ENCODE results near the gene BAIAP3.
"Not testable (repeated sequence)": the region's sequence is repeated elsewhere in the genome, so short reads cannot be mapped to it uniquely, and the experiment has no call there.

BAIAP3 gene

DNA sequence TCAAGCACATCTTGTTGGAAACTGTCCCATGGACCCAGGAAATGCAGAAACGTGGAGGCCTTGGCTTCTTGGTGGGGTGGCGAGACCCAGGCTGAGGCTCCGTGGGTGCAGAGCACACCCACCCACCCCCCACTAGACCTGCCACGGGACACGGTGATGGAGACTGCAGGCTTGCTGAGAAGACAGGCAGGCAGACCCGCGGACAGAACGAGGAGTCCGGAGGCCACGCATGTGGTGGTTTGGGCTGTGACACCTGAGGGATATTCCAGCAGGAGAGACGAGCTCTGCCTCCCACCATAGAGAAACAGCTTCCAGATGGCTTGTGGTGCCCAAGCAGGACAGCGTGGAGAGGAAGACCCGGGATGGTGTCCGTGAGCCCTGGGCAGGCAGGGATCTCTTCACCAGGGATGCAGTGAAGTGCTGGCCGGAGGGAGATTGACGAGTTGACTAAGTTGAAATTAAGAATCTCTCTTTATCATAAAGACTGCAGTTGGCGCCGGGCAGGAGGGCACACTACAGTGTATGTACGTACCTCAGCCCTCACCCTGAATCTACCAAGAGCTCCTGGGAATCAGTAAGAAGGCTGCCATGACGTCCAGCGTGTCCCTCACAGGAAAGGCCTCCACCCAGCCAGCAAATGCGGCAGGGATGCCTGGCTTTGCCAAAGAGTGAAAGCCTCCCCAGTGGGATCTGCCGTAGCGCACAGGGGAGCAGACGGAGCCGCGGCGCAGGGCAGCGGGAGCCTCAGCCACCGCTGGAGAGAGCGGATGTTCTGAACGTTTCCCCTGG, 15.8 kb upstream of the BAIAP3 start:
- no peak for DNase-seq

DNA sequence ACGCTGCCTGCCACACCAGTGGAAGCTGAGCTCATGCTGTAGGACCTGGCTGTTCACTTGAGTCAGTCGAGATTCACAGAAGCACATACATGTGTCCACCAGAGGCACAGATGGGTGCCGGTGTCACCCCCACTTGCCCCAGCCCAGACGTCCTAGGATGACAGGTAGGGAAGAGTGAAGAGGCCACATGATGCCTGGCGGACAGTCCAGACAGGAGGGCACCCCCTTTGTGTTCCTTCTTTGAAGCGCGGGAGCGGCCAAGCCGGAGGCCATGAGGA, 15.2 kb upstream of the BAIAP3 start:
- DNase-seq, result no peak

- DNase-seq, result no peak
These were observed 14.4 kb upstream of the BAIAP3 start for GRCh38 chr16:1319041-1319440.

- DNase-seq, result no peak
These were observed 13.3 kb upstream of the BAIAP3 start for GRCh38 chr16:1320097-1320496.

DNA sequence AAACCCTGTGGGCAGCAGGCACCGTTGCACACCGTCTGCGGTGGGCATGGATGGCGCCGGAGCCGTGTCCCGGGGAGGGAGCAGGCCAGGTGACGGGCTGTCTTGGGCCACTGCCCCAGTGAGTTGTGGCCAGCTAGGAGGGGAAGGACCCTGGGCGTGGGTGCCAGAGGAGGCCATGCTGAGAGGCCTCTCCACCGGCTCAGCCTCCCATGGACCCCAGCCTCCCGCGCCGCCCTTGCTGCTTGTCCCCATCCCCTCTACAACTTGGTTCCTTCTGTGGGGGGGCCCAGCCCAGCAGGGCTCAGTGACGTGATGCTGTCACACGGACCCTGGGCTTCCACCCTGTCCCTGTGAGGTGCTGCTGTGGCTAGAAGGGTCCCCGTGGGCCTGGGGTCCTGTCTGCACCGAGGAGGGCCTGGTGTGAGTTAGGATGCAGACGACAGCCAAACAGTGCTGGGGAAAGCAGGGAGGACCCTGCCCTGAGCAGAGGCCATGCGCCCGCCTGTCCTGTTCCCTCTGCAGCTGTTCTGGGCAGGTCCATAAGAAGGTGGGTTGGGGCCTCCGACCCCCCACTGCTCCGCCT, 12.7 kb upstream of the BAIAP3 start:
- no peak for DNase-seq

GRCh38 chr16:1322407-1322806, 11.0 kb upstream of the BAIAP3 start:
- no peak for DNase-seq

GRCh38 chr16:1323296-1324239, 9.9 kb upstream of the BAIAP3 start:
- no peak for DNase-seq

DNA sequence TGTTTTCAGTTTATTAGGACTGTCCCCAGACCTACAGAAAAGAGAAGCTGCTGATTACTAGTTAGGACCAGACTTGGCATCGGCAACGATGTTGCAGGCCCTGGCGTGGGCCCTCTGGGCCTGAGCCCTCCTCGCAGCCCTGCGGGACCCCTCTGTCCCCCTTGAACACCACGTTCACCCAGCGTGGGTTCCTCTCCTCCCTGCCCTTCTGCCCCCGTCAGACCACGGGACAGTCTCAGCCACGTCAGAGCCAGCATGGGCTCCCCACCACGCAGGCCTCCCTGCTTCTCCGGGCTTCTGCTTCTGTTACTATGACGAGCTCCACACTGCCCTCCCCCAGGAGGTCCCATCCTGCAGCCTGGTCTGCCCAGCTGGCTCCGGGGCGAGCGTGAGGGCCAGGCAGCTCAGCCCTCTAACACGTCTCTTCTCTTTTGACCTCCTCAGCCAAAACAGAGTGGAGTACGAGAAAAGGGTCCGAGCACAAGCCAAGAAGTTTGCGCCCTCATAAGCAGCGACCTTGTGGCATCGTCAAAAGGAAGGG, 9.1 kb upstream of the BAIAP3 start:
- no peak for DNase-seq

DNA sequence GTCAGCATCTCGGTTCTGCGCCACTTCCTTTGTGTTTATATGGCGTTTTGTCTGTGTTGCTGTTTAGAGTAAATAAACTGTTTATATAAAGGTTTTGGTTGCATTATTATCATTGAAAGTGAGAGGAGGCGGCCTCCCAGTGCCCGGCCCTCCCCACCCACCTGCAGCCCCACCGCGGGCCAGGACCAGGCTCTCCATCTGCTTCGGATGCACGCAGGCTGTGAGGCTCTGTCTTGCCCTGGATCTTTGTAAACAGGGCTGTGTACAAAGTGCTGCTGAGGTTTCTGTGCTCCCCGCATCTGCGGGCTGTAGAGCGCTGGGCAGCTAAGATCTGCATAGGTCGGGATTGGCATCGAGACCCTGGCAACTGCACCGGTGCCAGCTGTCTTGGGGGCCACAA, 8.2 kb upstream of the BAIAP3 start:
- no peak for DNase-seq

DNA sequence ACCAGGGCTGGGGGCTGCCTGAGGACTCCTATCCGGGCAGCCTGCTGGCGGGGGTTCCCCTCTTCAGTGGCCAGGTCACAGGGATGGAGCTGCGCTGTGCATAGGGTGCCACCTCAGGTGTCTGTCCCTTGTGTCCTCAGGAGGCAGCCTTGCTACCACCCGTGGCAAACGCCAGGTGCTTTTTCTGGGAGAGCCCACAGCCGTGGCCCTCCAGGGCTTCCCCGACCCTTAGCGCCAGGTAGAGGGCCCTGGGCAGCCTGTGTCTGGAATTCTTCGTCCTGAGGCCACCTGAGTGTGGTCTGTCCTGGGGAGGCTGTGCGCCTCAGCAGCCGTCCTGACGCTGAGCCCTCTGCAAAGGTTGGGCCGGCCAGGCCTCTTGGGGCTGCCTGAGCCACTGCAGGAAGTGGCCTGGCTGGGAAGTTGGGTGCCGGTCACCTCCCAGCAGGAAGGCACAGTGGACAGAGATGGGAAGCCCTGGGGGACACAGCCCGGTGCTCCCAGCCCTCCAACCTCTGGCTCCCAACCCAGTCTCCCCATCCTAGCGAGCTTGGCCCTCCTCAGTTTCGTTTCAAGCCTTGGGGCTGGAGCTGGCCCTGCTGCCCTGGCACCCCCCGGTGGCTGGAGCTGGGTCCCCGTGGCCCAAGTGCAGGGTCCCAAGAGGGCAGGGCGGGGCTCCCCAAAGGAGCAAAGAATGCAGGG, 7.6 kb upstream of the BAIAP3 start:
- DNase-seq, result no peak

- no peak for DNase-seq
These were observed 7.1 kb upstream of the BAIAP3 start for GRCh38 chr16:1326391-1326790.

DNA sequence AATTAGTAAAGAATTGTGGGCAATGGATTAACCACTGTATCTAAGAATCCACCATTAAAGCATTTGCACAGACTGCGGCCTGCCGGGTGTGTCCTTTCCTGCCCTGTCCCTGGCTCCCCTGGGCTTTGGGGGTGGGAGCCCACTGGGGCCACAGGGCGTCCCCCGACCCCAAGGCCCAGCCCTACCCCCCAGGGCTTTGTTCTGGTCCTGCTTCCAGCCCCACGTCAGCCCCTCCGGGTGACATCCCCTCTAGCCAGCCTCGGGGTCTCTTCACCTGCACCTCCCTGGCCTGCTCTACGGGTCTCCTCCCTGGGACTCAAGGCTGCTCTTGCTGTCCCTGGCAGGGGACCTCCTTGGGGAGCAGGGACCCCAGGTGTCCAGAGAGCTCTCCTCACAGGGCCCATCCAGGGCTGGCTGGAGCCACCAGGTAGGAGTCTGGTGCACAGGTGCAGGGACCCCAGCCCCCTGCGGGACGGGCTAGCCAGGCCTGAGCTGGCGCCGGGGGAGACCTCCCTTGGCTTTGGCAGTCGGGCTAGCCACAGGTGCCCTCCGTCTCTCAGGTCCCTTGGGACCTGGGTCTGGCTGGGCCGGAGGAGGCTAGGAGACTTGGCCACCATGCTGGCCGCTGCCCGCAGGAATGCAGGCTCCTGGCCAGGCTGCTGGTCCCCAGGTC, 6.4 kb upstream of the BAIAP3 start:
- no peak for DNase-seq

GRCh38 chr16:1327619-1327947, 5.9 kb upstream of the BAIAP3 start:
- DNase-seq, result no peak

DNA sequence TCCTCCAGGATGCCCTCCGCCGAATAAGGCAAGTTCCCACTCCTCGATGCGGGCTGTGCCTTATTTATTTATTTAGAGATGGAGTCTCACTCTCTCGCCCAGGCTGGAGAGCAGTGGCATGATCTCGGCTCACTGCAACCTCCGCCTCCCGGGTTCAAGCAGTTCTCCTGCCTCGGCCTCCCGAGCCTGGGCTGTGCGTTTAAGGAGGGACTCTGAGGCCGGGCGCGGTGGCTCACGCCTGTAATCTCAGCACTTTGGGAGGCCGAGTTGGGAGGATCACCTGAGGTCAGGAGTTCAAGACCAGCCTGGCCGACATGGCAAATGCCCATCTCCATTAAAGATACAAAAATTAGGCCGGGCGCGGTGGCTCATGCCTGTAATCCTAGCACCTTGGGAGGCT, 5.3 kb upstream of the BAIAP3 start:
- DNase-seq, result not testable (repeated sequence)

DNA sequence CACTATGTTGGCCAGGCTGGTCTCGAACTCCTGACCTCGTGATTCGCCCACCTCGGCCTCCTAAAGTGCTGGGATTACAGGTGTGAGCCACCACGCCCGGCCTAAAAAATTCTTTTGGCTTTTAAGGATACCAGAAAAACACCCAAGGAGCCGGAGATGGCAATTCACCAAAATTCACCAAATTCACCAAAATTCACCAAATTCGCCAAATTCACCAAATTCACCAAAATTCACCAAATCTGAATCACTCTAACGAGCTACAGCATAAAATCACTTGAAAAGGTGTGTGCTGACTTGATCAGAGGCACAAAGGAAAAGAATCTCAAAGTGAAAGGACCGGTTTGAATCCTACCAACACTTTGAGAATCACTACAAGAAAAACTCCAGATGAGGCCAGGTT, 4.5 kb upstream of the BAIAP3 start:
- DNase-seq, result not testable (repeated sequence)

DNA sequence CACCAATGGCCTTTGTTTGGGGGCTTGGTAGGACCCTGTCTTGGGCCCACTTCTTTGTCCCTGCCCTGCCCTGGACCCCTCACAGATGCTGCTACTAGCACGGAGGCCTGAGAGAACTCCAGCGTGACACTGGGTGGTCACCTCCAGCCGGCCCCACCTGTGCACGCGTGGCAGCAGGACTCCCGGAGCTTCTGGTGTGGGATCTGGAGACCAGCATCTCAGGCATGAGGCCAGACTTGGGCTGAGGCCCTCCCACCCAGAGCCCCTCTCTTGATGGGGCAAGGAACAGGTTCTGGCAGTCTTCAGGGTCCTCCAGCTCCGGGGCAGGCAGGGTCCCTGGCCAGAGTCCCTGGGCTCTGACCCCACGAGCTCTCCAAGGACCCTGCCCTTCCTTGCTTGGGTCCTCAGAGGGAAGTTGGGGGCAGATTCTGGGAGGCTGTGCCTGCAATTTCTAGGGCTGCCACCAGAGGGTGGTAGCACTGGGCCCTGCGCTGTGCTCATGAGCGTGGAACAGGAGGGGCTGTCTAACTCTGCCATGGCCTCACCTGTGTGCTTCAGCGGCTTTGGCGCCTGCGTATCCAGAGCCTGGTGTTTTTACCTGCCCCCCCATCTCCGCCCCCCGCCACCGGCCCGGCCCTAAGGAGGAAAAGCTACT, 3.1 kb upstream of the BAIAP3 start:
- no peak for DNase-seq

DNA sequence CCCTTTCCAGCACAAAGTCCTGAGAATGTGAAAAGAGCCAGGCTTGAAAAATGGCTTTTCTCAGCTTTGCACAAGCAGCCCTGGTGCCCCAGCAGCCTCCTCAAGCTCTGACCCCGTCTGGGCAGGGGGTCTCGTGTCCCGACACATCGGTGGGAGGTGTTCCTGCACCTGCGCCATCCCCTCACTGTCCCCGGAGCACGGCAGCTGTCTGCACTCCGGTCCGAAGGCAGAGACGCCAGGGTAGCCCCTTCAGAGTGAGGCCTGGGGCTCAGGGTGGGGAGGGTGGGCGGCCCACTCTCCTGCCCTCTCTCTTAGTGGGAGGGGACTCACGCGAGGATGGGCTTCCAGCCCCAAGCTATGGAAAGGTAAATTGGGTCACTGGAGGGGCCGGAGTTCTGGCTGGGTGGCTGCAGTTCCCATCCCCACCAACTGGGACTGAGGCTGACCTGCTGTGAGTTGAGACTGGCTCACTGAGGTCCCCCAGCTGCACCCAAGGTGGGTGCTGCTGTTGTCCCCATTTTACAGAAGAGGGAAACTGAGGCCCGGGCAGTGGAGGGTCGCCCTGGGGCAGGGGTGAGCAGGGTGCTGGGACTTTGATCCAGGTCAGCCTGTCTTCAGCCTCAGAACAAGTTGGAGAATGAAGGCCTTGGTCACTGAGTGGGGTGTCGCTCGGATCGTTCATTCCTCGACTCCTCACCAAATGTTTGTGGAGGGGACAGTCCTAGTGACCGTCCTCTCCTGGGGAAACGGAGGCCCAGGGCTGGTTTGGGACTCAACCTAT, 2.3 kb upstream of the BAIAP3 start:
- no peak for DNase-seq

DNA sequence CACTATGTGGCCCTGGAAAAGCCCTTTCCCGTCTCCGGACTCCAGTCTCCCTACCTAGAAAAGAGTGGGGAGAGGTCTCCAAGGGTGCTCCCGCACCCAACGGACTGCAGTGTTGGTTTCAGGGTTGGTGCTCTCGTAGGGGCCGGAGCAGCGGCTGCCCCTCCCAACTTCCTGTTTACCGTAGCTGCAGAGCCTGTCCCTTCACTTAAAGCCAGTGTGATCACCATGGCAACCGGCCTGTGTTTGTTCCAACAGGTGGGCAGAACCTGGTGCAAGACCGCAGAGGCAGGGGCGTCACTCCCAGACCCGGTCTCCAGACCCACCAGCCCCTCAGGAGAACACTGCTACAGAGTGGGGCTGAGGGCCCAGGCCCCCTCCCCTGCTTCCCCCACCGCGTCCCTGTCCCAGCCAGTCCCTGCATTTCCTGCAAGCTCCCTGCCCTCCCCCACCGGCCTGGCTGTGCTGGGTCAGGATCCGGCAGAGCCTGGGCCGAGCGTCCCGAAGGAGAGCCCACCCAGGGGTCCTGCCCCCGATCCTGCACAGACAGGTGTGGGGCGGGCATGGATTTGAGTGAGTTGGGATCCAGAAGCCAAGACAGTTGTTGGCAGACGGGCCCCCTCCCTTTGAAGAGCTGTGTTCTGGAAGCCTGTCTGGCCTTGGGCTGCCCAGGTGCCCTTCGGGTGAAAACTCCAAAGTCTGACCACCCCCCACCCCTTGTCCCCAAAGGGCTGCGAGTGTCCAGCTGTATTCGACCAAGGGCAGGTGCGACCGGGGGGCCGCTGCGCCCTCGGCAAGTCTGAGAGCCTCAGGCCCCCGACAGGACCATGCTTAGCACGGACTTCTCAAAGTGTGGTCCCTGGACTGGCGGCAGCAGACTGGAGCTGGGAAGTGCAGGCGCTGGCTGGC, 1.5 kb upstream of the BAIAP3 start:
- DNase-seq, result no peak

DNA sequence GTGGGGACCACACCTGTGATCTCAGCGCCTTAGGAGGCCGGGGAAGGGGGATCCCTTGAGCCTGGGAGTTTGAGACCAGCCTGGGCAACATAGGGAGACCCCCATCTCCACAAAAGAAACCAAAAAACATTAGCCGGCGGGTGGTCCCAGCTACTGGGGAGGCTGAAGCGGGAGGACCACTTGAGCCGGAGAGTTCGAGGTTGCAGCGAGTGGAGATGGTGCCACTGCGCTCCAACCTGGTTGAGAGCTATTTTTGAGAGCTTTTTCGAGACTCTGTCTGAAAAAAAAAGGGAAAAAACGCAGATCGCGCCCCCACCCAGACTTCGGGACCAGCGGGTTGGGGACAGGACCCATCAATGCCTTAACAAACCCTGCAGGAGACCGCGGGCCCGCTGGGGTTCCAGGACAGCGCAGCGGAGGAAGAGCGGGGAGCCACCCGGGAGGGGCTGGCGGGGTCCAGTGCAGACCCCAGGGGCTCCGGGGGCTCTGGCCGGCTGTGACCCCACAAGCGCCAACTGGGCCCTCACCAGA, 762 bp upstream of the BAIAP3 start:
- DNase-seq, result no peak
